HT-29 (cell line): ENCODE measurements around the gene AMPH. TPM values are rescaled to one million over a fixed set of nuclear protein-coding genes. Genes with fewer than 3 reads are reported as not detected.

Experiments used
- DNase-seq: peaks from one replicate; pipeline ENCODE4 v3.0.0-alpha.2; 2015; ENCODE audit warnings: low spot score
- total RNA-seq: library from RNA; depleted of rRNA; stranded (reverse); fragments of >200 nt; shearing (Covaris generic); gene quantifications from 2 replicates; pipeline ENCODE4 v1.2.3, GENCODE V29; 2014

AMPH gene
- total RNA-seq, 1 experiment from 2014 or later: not detected

- no peak for DNase-seq
These were observed 167.6 kb downstream of the AMPH start for GRCh38 chr7:38463277-38464225.

GRCh38 chr7:38462819-38463218 is 168.4 kb downstream of the AMPH start:
- no peak for DNase-seq

GRCh38 chr7:38461887-38462286 is 169.3 kb downstream of the AMPH start:
- DNase-seq: no peak

- DNase-seq: no peak
These were observed 177.3 kb downstream of the AMPH start for GRCh38 chr7:38453826-38454225.

GRCh38 chr7:38453168-38453567 is 178.0 kb downstream of the AMPH start:
- no peak for DNase-seq

- DNase-seq: no peak
These were observed 178.5 kb downstream of the AMPH start for GRCh38 chr7:38452681-38453108.

- DNase-seq: peak; percentile 39
These were observed 179.3 kb downstream of the AMPH start for GRCh38 chr7:38451840-38452239.

GRCh38 chr7:38448584-38449234 is 182.5 kb downstream of the AMPH start:
- DNase-seq: no peak

- DNase-seq: no peak
These were observed 183.1 kb downstream of the AMPH start for GRCh38 chr7:38448054-38448453.

- DNase-seq: no peak
These were observed 192.2 kb downstream of the AMPH start for GRCh38 chr7:38438970-38439369.

GRCh38 chr7:38432671-38433070 is 198.5 kb downstream of the AMPH start:
- DNase-seq: no peak

GRCh38 chr7:38432080-38432479 is 199.1 kb downstream of the AMPH start:
- no peak for DNase-seq

GRCh38 chr7:38429057-38429456 is 202.1 kb downstream of the AMPH start:
- DNase-seq: no peak

- DNase-seq: no peak
These were observed 203.1 kb downstream of the AMPH start for GRCh38 chr7:38428041-38428440.

- DNase-seq: no peak
These were observed 203.8 kb downstream of the AMPH start for GRCh38 chr7:38427279-38427955.

GRCh38 chr7:38425509-38425908 is 205.7 kb downstream of the AMPH start:
- no peak for DNase-seq

- DNase-seq: peak; percentile 17
These were observed 206.3 kb downstream of the AMPH start for GRCh38 chr7:38424750-38425463.

- DNase-seq: no peak
These were observed 217.4 kb downstream of the AMPH start for GRCh38 chr7:38413784-38414183.

- peak; percentile 54 for DNase-seq
These were observed 219.8 kb downstream of the AMPH start for GRCh38 chr7:38411404-38411803.

- no peak for DNase-seq
These were observed 221.1 kb downstream of the AMPH start for GRCh38 chr7:38410056-38410455.

GRCh38 chr7:38409531-38409930 is 221.6 kb downstream of the AMPH start:
- DNase-seq: no peak
